IMR-90 (cell line): ENCODE data around the gene RUNX2. TPM values are rescaled to one million over a fixed set of nuclear protein-coding genes. Genes with fewer than 3 reads are reported as not detected.

Source experiments
- ATAC-seq: fragments of 200-7000 bp; cut with Tn5 transposase; 2 replicates; pipeline ENCODE4 v1.9.1; 2020; ENCODE audit warnings: low read depth, mild to moderate bottlenecking, moderate library complexity
- BruUV-seq: library from RNA; stranded (reverse); fragments of 400-500 nt; replicated peaks from 2 replicates; lab custom pipeline; 2021; lab: Mats Ljungman, UMichigan
- CTCF ChIA-PET: fragments of 300-600 bp; formaldehyde crosslinking; extraction: SDS; loops from one replicate; lab custom pipeline; 2021; ENCODE audit warnings: antibody characterized with exemption; lab: Yijun Ruan, JAX
- POLR2A ChIA-PET: fragments of 300-600 bp; sonication (Branson Sonifier 250); formaldehyde crosslinking; loops from one replicate; lab custom pipeline; 2022; ENCODE audit warnings: antibody characterized with exemption; ENCODE audit not compliant: unreplicated experiment; lab: Charles Lee
- DNase-seq: peaks from one replicate; pipeline ENCODE4 v3.0.0; 2013
- H2AFZ ChIP-seq: replicated peaks from 2 replicates; pipeline ENCODE3; 2013; ENCODE audit warnings: low read length, mild to moderate bottlenecking; ENCODE audit not compliant: poor library complexity
- H2AK5ac ChIP-seq: 2 replicates; pipeline ENCODE4 v1.6.1; 2013; ENCODE audit warnings: low read depth, low read length, inconsistent platforms
- H2AK9ac ChIP-seq: replicated peaks from 2 replicates; pipeline ENCODE3; 2013; ENCODE audit warnings: mild to moderate bottlenecking, low read depth, low read length, moderate library complexity; ENCODE audit not compliant: poor library complexity
- H2BK120ac ChIP-seq: 2 replicates; pipeline ENCODE4 v1.6.1; 2013; ENCODE audit warnings: low read depth, low read length, inconsistent platforms
- H2BK15ac ChIP-seq: 3 replicates; pipeline ENCODE4 v1.6.1; 2013; ENCODE audit warnings: low read depth, low read length, inconsistent platforms
- H2BK20ac ChIP-seq: 2 replicates; pipeline ENCODE4 v1.6.1; 2013; ENCODE audit warnings: low read depth, mild to moderate bottlenecking, inconsistent platforms, low read length, moderate library complexity
- H2BK5ac ChIP-seq: 2 replicates; pipeline ENCODE4 v1.6.1; 2013; ENCODE audit warnings: mild to moderate bottlenecking, low read depth, low read length, inconsistent platforms; ENCODE audit not compliant: poor library complexity, severe bottlenecking
- H3K14ac ChIP-seq: replicated peaks from 2 replicates; pipeline ENCODE4 v1.6.1; 2013; ENCODE audit warnings: low read depth, low read length, inconsistent platforms
- H3K18ac ChIP-seq: 2 replicates; pipeline ENCODE4 v1.6.1; 2013; ENCODE audit warnings: low read depth, low read length, control low read depth
- H3K23ac ChIP-seq: 2 replicates; pipeline ENCODE4 v1.6.1; 2013; ENCODE audit warnings: low read depth, low read length, inconsistent platforms
- H3K27ac ChIP-seq: 2 replicates; pipeline ENCODE4 v1.5.1; 2013; ENCODE audit warnings: mild to moderate bottlenecking, control low read depth, low read length; ENCODE audit not compliant: insufficient read depth
- H3K27me3 ChIP-seq: 2 replicates; pipeline ENCODE4 v1.6.1; 2013; ENCODE audit warnings: low read length; ENCODE audit not compliant: control insufficient read depth, insufficient read depth
- H3K36me3 ChIP-seq: 2 replicates; pipeline ENCODE4 v1.6.1; 2013; ENCODE audit warnings: low read length, mixed read lengths; ENCODE audit not compliant: control insufficient read depth, insufficient read depth
- H3K4ac ChIP-seq: 2 replicates; pipeline ENCODE4 v1.6.1; 2013; ENCODE audit warnings: low read depth, low read length, inconsistent platforms
- H3K4me1 ChIP-seq: 2 replicates; pipeline ENCODE4 v1.6.1; 2013; ENCODE audit warnings: low read length, mixed read lengths; ENCODE audit not compliant: control insufficient read depth, insufficient read depth
- H3K4me2 ChIP-seq: 2 replicates; pipeline ENCODE4 v1.6.1; 2013; ENCODE audit warnings: low read depth, mild to moderate bottlenecking, control low read depth, low read length, moderate library complexity
- H3K4me3 ChIP-seq: 2 replicates; pipeline ENCODE4 v1.5.1; 2013; ENCODE audit warnings: low read depth, mild to moderate bottlenecking, control low read depth, low read length, moderate library complexity; ENCODE audit not compliant: insufficient read depth
- H3K56ac ChIP-seq: 2 replicates; pipeline ENCODE4 v1.6.1; 2013; ENCODE audit warnings: low read length, inconsistent platforms; ENCODE audit not compliant: insufficient read depth; ENCODE audit errors: extremely low read depth
- H3K79me1 ChIP-seq, 2 experiments: 2 replicates each; pipeline ENCODE4 v1.6.1; 2013; ENCODE audit warnings: low read length in 2 of 2, inconsistent platforms in 1 of 2, low read depth in 1 of 2
- H3K9ac ChIP-seq: 2 replicates; pipeline ENCODE4 v1.6.1; 2013; ENCODE audit warnings: low read depth, low read length, control low read depth
- H3K9me1 ChIP-seq: 2 replicates; pipeline ENCODE4 v1.6.1; 2013; ENCODE audit warnings: low read length, inconsistent platforms; ENCODE audit not compliant: insufficient read depth
- H3K9me3 ChIP-seq: 2 replicates; pipeline ENCODE4 v1.6.1; 2013; ENCODE audit warnings: low read length; ENCODE audit not compliant: control insufficient read depth, insufficient read depth
- H4K20me1 ChIP-seq: 2 replicates; pipeline ENCODE4 v1.6.1; 2013; ENCODE audit warnings: low read length, inconsistent platforms; ENCODE audit not compliant: insufficient read depth
- H4K5ac ChIP-seq: 2 replicates; pipeline ENCODE4 v1.6.1; 2013; ENCODE audit warnings: mild to moderate bottlenecking, low read depth, low read length, control low read depth
- H4K8ac ChIP-seq, 2 experiments: 2 replicates each; pipeline ENCODE4 v1.6.1; 2013; ENCODE audit warnings: low read depth in 2 of 2, low read length in 2 of 2, control low read depth in 1 of 2, inconsistent platforms in 1 of 2
- H4K91ac ChIP-seq: 2 replicates; pipeline ENCODE4 v1.6.1; 2013; ENCODE audit warnings: low read depth, low read length, inconsistent platforms; ENCODE audit not compliant: insufficient read depth
- BHLHE40 ChIP-seq: fragments of 150-350 bp; IDR thresholded peaks from 2 replicates; pipeline ENCODE4 v1.6.1; 2016; ENCODE audit warnings: mild to moderate bottlenecking, low read depth, low read length
- CEBPB ChIP-seq: IDR thresholded peaks from 2 replicates; pipeline ENCODE4 v1.6.1; 2012; ENCODE audit warnings: low read depth, low read length, improper control_type of control experiment
- CHD1 ChIP-seq: IDR thresholded peaks from 2 replicates; pipeline ENCODE4 v1.6.1; 2012; ENCODE audit warnings: low read depth, low read length, improper control_type of control experiment
- FOS ChIP-seq: fragments of 150-350 bp; IDR thresholded peaks from 2 replicates; pipeline ENCODE4 v1.6.1; 2016; ENCODE audit warnings: low read depth, low read length
- MAFK ChIP-seq: IDR thresholded peaks from 2 replicates; pipeline ENCODE4 v1.6.1; 2012; ENCODE audit warnings: low read depth, low read length, improper control_type of control experiment
- MAZ ChIP-seq: IDR thresholded peaks from 2 replicates; pipeline ENCODE4 v1.6.1; 2012; ENCODE audit warnings: low read depth, mild to moderate bottlenecking, low read length, improper control_type of control experiment, moderate library complexity, borderline replicate concordance
- MXI1 ChIP-seq: IDR thresholded peaks from 2 replicates; pipeline ENCODE4 v1.6.1; 2012; ENCODE audit warnings: low read depth, mild to moderate bottlenecking, low read length, moderate library complexity, borderline replicate concordance
- NFE2L2 ChIP-seq: fragments of 150-350 bp; IDR thresholded peaks from 2 replicates; pipeline ENCODE4 v1.6.1; 2016; ENCODE audit warnings: low read depth, mild to moderate bottlenecking, low read length
- POLR2A ChIP-seq: IDR thresholded peaks from 2 replicates; pipeline ENCODE4 v1.6.1; 2012; ENCODE audit warnings: mild to moderate bottlenecking, low read depth, low read length
- RAD21 ChIP-seq: IDR thresholded peaks from 2 replicates; pipeline ENCODE4 v1.6.1; 2012; ENCODE audit warnings: low read length, improper control_type of control experiment
- RCOR1 ChIP-seq: IDR thresholded peaks from 2 replicates; pipeline ENCODE4 v1.6.1; 2012; ENCODE audit warnings: mild to moderate bottlenecking, low read length, improper control_type of control experiment; ENCODE audit not compliant: insufficient replicate concordance
- RFX5 ChIP-seq: IDR thresholded peaks from 2 replicates; pipeline ENCODE4 v1.8.0; 2012; ENCODE audit warnings: low read depth, mild to moderate bottlenecking, low read length, moderate library complexity
- SMC3 ChIP-seq: fragments of 150-350 bp; IDR thresholded peaks from 2 replicates; pipeline ENCODE4 v1.6.1; 2016; ENCODE audit warnings: low read depth, mild to moderate bottlenecking, antibody characterized with exemption, low read length, moderate library complexity
- WGBS, 2 experiments: methylation state at CpG; one replicate each; pipeline versions ENCODE4 v1.1.5 to v1.1.7; 2013; ENCODE audit warnings: missing lambda C conversion rate in 2 of 2; ENCODE audit not compliant: insufficient read length in 1 of 2; ENCODE audit errors: extremely low coverage in 2 of 2; 5-methylcytosine and 5-hydroxymethylcytosine counted together
- dilution Hi-C: fragments of 300-500 bp; cut with HindIII; formaldehyde crosslinking; loops from one replicate; pipeline ENCODE4 v1.14.3; 2018; ENCODE audit warnings: low sequenced_read_pairs; ENCODE audit not compliant: unreplicated experiment
- in situ Hi-C: fragments of 300-500 bp; cut with MboI; formaldehyde crosslinking; loops from 3 replicates; pipeline ENCODE4 v1.14.3; 2019; ENCODE audit warnings: low sequenced_read_pairs, inconsistent platforms, mixed read lengths
- intact Hi-C: fragments of 100-400 bp; cut with micrococcal nuclease; formaldehyde crosslinking; loops from 2 replicates; pipeline ENCODE4 v1.10.0; 2022
- polyA plus RNA-seq, 3 experiments: library from polyadenylated mRNA; depleted of rRNA; stranded (reverse); fragments of >200 nt; gene quantifications; 2 replicates each; pipeline ENCODE4 v1.2.3, GENCODE V29; 2012; ENCODE audit warnings: low replicate concordance in 1 of 3
- total RNA-seq: library from RNA; depleted of rRNA; stranded (reverse); fragments of >200 nt; gene quantifications from 2 replicates; pipeline ENCODE4 v1.2.3, GENCODE V29; 2012
- TF ChIP-seq, protein P1 (sequence below): fragments of 150-350 bp; IDR thresholded peaks from 2 replicates; pipeline ENCODE4 v1.6.1; 2016; ENCODE audit warnings: low read depth, mild to moderate bottlenecking, low read length, moderate library complexity, borderline replicate concordance
- TF ChIP-seq, protein P2 (sequence below): fragments of 150-350 bp; IDR thresholded peaks from 2 replicates; pipeline ENCODE4 v1.6.1; 2017; ENCODE audit warnings: mild to moderate bottlenecking, antibody characterized with exemption, low read length, low read depth
- TF ChIP-seq, protein P3 (sequence below): conservative IDR thresholded peaks from 2 replicates; pipeline ENCODE4 v1.5.1; 2012; ENCODE audit warnings: mild to moderate bottlenecking, low read depth, low read length, improper control_type of control experiment

RUNX2 gene
- total and polyA plus RNA-seq, 2 of the 4 experiments (the other 2 are of a cell fraction) = 2.3 to 4.7 TPM

DNA sequence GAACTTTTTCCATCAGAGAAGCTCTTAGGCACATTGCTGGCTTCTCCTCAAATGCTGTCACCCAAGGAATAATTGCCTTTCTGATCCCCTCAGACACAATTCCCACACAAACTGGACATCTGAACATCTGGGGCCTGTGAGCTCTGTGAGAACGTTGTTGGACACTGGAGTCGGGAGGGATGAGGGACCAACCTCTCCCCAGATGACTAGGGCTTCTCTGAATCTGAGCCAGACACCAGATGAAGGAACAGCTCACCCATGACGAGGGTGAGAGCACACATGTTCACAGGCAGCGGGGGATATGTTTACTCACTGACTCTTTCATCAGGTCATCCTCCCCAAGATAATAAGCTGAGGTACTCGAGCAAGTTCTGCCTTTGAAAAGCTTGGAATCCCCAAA, 333.5 kb downstream of the RUNX2 start:
- CTCF ChIA-PET = no interaction called here
- no peak overlapping the region for H3K18ac ChIP-seq
- WGBS, 2 experiments = 100% methylated on average over 1 of the region's 5 CpGs; no CpG with 5 or more reads in 1 of the 2 experiments
- no peak overlapping the region for H4K91ac ChIP-seq
- H3K4ac ChIP-seq = 0 out of 2 replicates have a peak overlapping the region, but pooled peaks have one; percentile 47
- in situ Hi-C loops (no loop called here), dilution Hi-C loops (no loop called here), intact Hi-C loops (no loop called here)
- no peak overlapping the region for H3K4me2 ChIP-seq
- H3K23ac ChIP-seq = no peak overlapping the region
- DNase-seq = peak; percentile 84
- peak overlapping the region; percentile 17 for H2AFZ ChIP-seq
- H4K5ac ChIP-seq = no peak overlapping the region
- H4K20me1 ChIP-seq = no peaks in the 10 kb centered on the region
- H3K9me1 ChIP-seq = peaks cover 4% of the 10 kb centered on the region; the same call in 1 of the 2 replicates
- H3K4me1 ChIP-seq = peaks cover 9% of the 10 kb centered on the region
- POLR2A ChIA-PET = no interaction called here
- no peak overlapping the region for H3K9ac ChIP-seq
- no peak overlapping the region for H2BK15ac ChIP-seq
- no peak overlapping the region; a peak in 1 of 4 replicates for H4K8ac ChIP-seq
- H3K27me3 ChIP-seq = no peaks in the 10 kb centered on the region
- peaks cover 3% of the 10 kb centered on the region; the same call in 1 of the 2 replicates for H3K9me3 ChIP-seq
- no peak for ATAC-seq
- no TSS peak for BruUV-seq
- H2AK5ac ChIP-seq = peak overlapping the region; percentile 56
- H3K27ac ChIP-seq = no peak overlapping the region
- peak overlapping the region; percentile 56; the same call in 1 of the 2 replicates for H2BK120ac ChIP-seq
- no peak overlapping the region for H3K14ac ChIP-seq
- H3K4me3 ChIP-seq = no peak overlapping the region
- no peak overlapping the region for H2AK9ac ChIP-seq
- H2BK5ac ChIP-seq = no peak overlapping the region
- H3K56ac ChIP-seq = no peak overlapping the region
- no peaks in the 10 kb centered on the region for H3K36me3 ChIP-seq
- TF ChIP-seq SMC3 (no peak), RCOR1 (no peak), MAZ (no peak), MAFK (no peak), FOS (no peak), POLR2A (no peak), MXI1 (no peak), CHD1 (no peak), BHLHE40 (no peak), NFE2L2 (no peak), RAD21 (no peak), CEBPB (no peak), RFX5 (no peak)
- TF ChIP-seq, protein P1, sequence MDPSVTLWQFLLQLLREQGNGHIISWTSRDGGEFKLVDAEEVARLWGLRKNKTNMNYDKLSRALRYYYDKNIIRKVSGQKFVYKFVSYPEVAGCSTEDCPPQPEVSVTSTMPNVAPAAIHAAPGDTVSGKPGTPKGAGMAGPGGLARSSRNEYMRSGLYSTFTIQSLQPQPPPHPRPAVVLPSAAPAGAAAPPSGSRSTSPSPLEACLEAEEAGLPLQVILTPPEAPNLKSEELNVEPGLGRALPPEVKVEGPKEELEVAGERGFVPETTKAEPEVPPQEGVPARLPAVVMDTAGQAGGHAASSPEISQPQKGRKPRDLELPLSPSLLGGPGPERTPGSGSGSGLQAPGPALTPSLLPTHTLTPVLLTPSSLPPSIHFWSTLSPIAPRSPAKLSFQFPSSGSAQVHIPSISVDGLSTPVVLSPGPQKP = no peak
- TF ChIP-seq, protein P2, sequence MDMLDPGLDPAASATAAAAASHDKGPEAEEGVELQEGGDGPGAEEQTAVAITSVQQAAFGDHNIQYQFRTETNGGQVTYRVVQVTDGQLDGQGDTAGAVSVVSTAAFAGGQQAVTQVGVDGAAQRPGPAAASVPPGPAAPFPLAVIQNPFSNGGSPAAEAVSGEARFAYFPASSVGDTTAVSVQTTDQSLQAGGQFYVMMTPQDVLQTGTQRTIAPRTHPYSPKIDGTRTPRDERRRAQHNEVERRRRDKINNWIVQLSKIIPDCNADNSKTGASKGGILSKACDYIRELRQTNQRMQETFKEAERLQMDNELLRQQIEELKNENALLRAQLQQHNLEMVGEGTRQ = no peak
- TF ChIP-seq, protein P3, sequence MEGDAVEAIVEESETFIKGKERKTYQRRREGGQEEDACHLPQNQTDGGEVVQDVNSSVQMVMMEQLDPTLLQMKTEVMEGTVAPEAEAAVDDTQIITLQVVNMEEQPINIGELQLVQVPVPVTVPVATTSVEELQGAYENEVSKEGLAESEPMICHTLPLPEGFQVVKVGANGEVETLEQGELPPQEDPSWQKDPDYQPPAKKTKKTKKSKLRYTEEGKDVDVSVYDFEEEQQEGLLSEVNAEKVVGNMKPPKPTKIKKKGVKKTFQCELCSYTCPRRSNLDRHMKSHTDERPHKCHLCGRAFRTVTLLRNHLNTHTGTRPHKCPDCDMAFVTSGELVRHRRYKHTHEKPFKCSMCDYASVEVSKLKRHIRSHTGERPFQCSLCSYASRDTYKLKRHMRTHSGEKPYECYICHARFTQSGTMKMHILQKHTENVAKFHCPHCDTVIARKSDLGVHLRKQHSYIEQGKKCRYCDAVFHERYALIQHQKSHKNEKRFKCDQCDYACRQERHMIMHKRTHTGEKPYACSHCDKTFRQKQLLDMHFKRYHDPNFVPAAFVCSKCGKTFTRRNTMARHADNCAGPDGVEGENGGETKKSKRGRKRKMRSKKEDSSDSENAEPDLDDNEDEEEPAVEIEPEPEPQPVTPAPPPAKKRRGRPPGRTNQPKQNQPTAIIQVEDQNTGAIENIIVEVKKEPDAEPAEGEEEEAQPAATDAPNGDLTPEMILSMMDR = no peak
- peaks cover 0 to 8% of the 10 kb centered on the region in 2 experiments; a peak in 1 of 4 replicates for H3K79me1 ChIP-seq
- no peak overlapping the region for H2BK20ac ChIP-seq
